NOMO-1 (cell line): ENCODE data around the gene GRXCR1.
A peak's percentile ranks its signal among the peaks of the same experiment; 100 is the strongest.

Experiments
- DNase-seq, 2 experiments: peaks; one replicate each; lab custom pipeline; 2025; ENCODE audit not compliant: unreplicated experiment in 2 of 2; lab: John Stamatoyannopoulos, UW

Gene GRXCR1

DNA sequence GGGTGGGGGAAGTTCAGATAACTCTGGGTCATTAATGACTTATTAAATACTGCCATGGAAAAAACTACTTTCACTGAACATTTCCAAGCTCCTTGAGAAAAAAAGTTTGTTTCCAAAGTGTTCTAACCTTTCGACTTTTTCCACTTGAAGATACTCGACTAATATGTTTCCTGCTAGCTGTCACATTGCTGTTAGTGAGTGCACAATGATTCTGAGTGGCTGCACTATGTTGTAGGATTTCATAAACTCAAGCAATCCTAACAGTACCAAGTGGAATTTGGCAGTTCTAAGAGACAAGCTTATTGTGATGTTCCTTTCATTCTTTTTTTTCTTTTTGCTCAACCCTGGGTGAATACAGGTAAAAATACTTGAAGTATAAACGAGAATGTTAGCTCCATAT is 33.4 kb downstream of the GRXCR1 start:
- DNase-seq, result no peak

DNA sequence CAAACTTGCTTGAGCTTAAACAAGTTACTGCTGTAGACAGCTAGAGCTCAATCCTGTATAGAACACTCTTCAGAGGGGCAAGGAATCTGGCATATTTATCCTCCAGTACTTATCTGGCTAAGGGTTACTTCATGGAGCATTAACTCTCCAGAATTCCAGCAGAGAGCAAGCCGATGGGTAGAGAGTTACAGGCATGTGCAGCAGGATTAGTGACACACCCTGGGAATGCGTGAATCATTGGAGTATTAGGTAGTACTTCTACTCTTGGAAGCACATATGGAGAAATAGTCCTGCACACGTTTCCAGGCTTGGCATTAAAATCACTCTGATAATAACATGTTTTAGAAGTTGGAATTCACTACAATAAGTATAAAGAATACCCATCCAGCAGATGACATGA is 35.4 kb downstream of the GRXCR1 start:
- DNase-seq, result no peak

DNA sequence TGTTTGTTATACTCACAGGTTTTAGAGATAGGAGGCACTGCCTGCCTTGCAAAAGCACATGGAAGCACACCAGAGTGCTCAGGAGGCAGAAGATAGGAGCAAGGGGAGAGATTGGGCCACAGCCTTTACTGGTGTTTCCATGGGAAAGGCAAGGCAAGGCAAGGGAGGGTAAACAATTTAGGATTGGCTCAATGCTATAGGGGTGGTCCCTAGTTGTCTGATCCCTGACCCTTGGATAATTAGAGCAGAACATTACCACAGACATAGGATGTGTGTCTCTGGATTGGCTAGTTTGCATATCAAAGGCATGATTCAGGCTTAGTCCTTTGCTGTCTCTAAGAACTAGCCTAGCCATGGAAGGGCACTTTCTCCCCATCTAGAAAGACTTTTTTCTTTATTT is 36.1 kb downstream of the GRXCR1 start:
- DNase-seq, result no peak

DNA sequence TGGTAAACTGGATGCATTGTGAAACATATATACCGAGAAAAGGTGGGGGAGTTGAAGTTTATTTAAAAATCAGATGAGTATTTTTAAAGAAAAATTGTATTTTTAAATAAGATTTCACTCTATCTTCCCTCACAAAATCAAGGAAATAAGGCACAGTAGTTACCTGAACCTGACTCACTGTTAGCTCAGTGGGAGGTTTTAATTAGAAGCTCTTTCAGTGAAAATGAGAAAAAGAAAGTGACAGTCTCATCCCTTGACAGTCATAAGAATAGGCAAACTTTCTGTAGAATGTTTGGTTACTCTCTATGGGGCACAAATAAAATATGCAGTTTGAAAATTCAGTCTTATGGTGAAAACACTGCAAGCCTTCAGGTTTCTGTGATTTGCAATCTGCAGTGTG is 49.7 kb downstream of the GRXCR1 start:
- no peak for DNase-seq

DNA sequence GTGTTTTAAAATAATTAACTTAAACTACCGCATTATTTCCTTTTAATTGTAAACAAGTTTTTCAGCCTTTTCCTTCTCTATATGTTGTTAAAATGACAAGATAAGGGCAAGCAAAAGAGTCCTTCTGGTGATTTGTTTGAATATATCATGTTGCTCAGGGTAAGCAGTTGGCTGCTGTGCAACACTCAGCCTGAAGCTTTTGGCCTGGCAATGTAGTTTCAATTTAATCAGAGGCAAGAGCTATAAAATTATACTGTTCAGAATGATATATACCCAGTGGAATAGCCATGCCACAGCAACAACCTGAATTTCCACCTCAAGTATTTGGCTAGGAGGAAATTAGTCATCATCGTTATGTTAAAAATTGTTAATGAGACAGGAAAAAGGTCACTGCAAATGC is 53.4 kb downstream of the GRXCR1 start:
- no peak for DNase-seq

DNA sequence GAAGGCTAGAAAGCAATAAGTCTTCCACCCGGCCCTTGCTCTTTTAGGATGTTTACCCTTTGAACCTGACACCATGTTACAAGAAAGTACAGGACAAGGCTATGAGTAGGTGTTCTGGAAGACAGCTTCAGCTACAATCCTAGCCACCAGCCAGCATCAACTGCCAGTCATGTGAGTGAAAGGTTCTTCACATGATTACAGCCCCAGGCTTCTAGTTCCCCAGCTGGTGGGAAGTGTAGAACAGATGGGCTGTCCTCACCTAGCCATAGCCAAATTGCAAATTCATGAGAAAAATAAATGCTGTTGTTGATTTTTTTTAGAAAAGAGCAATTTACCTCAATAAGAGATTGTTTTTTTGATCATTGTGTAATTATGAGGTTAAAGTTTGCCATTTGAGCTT is 60.8 kb downstream of the GRXCR1 start:
- DNase-seq, result no peak

DNA sequence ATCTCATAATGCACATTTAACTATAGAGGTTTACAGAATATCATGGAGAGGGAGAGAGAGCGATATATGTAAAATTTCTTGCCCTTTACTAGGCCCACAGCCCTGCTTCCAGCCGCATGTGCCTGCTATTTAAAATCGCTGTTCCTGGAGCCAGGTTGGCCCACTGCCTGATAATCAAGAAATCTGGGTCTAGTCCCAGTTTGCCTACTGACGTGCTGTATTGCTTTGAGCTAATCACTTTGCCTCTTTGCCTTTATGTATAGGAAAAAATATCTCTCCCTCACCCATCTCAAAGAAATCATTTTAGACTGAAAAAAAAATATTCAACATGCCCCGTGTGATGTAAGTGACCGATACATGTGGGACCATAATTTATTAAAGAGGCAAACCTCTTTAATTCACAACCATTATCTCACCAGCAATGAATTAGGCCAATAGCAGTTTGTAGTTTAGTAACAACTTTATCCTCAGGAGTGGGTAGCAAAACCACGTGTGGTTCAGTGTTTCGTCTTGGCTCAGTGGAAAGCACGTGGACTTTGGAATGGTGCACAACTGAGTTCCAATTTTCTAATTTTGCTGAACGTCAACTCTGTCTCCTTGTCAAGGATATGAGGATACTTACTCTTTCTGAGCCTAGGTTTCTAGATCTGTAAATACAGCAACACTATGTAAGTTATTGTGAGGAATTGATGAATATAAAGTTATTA is 62.6 kb downstream of the GRXCR1 start:
- no peak for DNase-seq

DNA sequence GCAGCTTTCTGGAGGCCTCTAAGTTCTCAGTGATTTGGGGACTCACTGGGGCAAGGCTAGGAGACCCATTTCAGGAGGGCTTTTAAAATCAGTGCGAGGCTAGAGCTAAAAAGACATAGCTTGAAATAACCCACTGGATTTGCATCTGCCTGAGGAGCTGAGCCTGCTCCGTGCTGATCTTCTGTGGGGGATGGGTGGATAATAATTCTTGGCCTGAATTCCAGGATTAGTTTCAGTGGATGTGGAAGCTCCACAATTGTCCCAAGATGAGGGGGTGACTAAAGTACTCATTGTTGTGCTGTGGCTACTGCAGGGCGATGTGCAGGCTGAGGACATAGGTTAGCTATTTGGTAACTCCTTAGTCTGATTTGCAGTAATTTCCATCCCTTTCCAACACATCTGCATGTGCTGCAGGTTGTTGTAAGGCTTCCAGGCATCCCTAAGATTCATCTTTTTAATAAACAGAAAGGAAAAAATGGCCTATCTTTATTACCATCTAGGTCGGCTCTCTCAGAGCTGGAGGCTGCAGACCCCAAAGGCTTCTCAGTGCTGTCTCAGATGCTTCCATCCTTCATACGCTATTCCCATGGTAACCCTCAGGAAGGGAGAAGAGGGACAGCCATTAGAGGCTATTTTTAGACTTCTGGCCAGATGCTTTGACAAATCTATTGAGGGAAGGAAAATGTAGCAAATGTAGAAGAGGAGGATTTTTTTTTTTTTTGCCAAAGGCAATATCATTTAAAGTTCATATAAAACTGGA is 63.4 kb downstream of the GRXCR1 start:
- no peak for DNase-seq

DNA sequence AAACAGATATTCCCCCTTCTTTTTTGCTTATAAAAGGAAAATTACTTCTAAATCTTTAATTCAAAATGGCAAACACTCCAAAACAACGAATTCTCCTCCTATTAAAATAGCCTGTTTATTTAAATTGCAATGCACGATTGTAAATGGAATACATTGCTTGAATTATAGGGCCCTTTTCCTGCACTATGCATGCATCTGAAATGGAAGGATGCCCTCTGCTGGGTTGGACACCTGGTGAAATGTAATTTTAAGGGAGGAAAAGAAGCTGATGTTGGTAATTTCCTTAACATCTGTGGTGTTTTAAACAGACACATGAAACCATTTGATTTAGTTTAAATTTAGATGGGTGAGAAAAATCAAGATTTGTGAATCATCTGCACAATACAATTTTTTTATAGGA is 72.8 kb downstream of the GRXCR1 start:
- no peak for DNase-seq

DNA sequence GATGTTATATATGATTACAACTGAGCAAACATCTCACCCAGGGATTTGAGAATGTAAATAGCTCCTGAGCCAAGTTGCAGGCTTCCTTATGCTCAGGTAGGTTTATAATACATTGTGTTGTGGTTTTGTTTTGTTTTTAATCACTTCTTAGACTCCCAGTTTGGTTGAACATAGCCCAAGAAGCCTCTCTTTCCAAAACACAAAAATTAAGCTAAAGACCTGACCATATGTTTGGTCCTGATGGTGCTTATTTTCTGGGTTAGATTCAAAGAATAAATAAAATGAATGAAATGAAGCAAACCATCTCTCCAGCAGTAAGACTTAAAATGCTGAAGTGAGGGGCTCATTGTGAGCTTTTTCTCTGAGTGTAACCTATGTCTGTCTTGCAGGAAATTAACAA is 93.5 kb downstream of the GRXCR1 start:
- no peak for DNase-seq

DNA sequence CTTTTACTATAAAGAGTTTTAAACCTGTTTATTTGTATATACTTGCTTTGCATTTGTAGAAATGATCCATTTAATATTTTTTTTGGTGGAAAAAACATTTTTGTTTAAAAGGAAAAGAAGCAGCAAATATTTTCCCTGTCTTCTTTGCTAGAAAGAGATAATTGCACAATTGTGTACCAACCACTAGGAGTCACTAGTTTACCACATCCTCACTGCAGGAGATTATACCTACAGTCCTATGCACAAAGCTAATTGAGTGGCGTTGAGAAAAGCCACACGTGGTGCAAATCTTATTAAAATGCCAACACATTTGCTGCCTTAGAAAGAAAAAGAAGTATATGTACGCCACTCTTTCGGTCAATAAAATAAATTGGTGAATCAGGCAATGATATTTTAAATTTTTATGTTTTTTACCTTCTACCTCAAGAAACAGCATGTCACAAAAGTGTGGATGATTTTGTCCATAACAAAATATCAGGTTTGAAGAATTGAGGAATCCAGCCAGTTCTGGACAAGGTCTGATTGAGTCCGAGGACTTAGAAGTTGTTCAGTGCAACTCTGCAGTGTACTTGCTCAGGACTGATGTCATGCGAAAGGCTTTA is 102.9 kb downstream of the GRXCR1 start:
- peak; percentile 11 to 30 for DNase-seq

DNA sequence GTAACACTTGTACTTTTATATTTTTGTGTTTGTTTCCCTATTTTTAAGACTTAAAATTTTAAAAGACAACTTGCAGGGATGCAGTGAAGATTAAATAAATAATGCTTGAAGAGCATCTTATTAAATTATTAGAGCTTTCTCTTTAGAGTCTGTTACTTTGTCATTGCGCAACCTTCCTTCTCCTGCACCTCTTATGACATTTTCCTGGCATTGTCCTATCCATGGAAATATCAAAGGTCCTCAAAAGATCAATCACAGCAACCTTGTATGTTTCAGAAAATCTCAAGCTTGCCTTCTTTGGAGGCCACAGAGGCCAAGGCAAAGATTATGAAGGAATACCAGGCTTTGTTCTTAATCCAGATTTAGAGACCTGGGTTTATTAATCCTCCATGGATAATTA is 116.3 kb downstream of the GRXCR1 start:
- DNase-seq, result no peak

DNA sequence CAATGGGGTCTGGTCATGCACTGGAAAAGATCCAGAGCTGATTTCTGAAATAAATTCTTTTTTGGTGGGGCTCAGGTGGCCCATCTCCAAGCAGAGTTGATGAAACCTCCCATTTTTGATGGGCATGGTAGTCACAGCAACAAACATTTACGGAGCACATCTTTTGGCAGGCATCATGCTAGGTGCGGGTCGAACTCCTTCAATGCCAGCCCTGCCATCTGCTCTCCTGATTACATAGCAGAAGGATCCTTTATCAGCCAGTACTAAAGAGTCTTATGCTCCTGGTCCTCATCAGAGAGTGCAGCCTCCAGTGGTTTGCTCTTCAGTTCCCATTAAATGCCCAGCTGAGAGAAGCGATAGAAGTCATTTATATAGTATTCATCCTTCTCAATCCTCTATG is 121.7 kb downstream of the GRXCR1 start:
- DNase-seq, result no peak

DNA sequence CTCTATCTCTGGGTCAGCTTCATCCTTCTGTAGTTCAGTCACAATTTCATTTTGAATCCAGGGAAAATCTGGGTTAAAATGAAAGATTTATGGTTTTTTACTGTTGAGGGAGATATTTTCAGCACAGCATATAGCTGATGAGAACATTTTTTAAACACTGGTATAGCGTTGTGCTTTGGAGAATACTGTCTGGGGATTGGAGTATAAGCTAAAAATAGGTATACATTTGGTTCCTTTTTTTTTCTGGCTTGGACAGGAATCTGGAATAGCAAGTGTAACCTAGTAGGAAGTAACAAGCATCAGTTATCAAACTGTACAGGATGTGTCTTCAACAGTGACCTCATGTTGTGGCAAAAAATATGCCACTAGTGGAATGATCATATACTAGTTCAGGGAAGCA is 149.1 kb downstream of the GRXCR1 start:
- no peak for DNase-seq

DNA sequence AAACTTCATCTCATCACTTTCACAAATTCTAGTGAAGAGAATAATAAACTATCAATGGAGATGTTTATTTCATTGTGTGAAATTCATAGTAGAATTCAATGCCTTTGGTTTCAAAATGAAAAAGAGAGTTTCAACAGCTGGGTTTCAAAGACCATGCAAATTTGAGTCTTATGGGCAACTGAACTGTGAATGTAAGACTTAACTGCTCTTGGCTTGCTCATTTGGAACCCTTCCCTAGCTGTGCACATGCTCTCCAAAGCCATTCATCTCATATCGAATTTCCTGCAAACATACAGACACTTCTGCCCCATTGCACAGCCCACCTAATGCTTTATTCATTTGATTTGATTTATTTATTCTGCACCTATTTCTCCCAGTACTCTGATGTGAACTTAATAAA is 154.5 kb downstream of the GRXCR1 start:
- DNase-seq, result no peak

DNA sequence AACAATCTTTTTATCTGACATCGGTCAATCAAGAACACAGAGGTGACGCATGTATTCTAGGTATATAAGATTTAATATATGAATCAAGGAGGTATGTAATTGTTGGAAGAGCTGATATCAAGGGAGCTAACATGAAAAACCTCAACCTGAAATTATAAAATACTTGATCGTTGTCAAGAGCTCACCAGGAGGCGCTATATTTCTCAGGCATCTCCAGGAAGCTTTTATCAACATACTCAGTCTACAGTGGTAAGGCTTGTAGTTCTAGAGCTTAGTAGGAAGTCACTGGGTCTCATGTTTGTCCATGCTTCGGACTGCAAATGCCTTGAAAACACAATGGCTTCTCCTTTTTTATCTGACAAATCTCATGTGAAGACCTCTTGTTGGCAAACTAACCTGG is 156.1 kb downstream of the GRXCR1 start:
- no peak for DNase-seq

DNA sequence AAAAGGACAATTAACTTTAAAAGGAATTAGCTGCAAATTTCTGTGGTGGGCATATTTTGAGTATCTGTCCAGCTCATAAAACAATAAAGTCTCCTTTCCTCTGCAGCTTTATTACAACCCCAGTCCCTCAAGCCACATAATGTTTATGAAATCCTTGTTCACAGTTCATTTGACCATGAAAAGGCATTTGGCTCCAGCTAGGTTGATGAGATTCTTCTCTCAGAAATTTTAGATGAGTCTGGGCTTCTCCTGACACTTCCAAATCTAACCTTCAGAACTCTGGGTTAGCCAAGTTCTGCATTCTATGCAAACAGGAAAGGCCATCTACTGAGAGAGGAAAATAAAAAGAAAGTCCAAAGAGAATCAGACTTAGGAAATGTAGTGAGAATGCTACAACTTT is 156.8 kb downstream of the GRXCR1 start:
- DNase-seq, result no peak

DNA sequence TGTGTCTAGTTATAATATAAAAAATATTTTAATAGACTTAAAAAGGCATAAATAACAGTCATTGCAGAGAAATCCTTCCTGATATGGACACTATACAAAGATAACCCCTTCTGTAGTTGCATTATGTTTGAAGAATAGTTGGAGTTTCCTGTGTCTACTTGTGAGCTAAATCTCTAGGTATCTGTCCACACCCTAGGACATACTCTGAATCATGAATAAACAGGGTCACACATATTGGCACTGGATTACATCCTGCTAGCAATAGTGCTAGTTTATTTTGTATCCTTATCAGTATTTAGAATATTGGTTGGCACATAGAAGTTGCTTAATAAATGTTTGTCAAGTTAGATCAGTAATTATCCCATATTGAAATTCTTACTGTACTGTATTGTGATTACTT is 173.9 kb downstream of the GRXCR1 start:
- no peak for DNase-seq

DNA sequence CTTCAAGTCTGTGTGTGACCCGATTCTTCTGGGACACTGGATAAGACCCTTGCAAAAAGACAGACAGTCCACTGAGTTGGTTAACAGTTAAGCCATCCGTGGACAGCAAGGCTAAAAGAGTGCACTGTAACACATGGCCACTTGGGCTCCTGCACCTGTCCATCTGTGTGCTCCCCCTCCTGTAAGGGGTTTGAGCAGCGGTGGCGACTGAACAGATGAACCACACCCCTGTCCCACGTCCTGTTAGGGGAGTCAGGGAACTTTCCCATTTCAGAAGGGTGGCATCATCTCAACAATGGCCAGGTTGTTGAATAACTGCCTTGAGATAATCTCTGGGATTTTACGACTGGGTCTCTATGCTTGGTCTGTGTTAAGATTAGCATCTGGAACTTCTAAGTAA is 178.6 kb downstream of the GRXCR1 start:
- no peak for DNase-seq
